ENCODE measurements around the gene FAF2. TPM values are rescaled to one million over a fixed set of nuclear protein-coding genes. Genes with fewer than 3 reads are reported as not detected.
A peak's percentile ranks its signal among the peaks of the same experiment; 100 is the strongest.

The FAF2 gene
- total RNA-seq, 1 experiment from 2014 or later: 32.9 TPM

- TF ChIP-seq ZNF219 (CRISPR knock-in tag; IDR thresholded peaks at IDR 0.05; ENCODE audit: borderline replicate concordance) (no peak), PRDM15 (CRISPR knock-in tag; IDR thresholded peaks at IDR 0.05) (peak; percentile 50; the same call in 1 of the 2 replicates), SMAD4 (CRISPR knock-in tag; IDR thresholded peaks at IDR 0.05) (no peak), E2F5 (CRISPR knock-in tag; IDR thresholded peaks at IDR 0.05) (peak; percentile 85), HMGA2 (CRISPR knock-in tag; IDR thresholded peaks at IDR 0.05) (no peak), NR2C2 (CRISPR knock-in tag; IDR thresholded peaks at IDR 0.05) (no peak), ZMAT4 (CRISPR knock-in tag; IDR thresholded peaks at IDR 0.05) (no peak), SMAD3 (CRISPR knock-in tag; IDR thresholded peaks at IDR 0.05; ENCODE audit: borderline replicate concordance) (no peak), ZBTB21 (CRISPR knock-in tag; IDR thresholded peaks at IDR 0.05; ENCODE audit: borderline replicate concordance) (no peak), ZNF281 (CRISPR knock-in tag; IDR thresholded peaks at IDR 0.05) (no peak), ZNF121 (CRISPR knock-in tag; IDR thresholded peaks at IDR 0.05) (no peak), ZSCAN18 (CRISPR knock-in tag; IDR thresholded peaks at IDR 0.05) (no peak), STAT6 (CRISPR knock-in tag; conservative IDR thresholded peaks at IDR 0.05; ENCODE audit: low read depth) (no peak), CTCF (IDR thresholded peaks at IDR 0.05) (no peak), ZNF416 (CRISPR knock-in tag; IDR thresholded peaks at IDR 0.05) (no peak; the same call in 1 of the 2 replicates), KAT7 (CRISPR knock-in tag; IDR thresholded peaks at IDR 0.05; ENCODE audit: borderline replicate concordance) (peak; percentile 98), JAZF1 (CRISPR knock-in tag; IDR thresholded peaks at IDR 0.05) (no peak), FOXK1 (CRISPR knock-in tag; IDR thresholded peaks at IDR 0.05) (peak; percentile 52; the same call in 1 of the 2 replicates), IRF1 (CRISPR knock-in tag; IDR thresholded peaks at IDR 0.05) (no peak), MLX (CRISPR knock-in tag; IDR thresholded peaks at IDR 0.05) (no peak), OVOL2 (CRISPR knock-in tag; IDR thresholded peaks at IDR 0.05; ENCODE audit: borderline replicate concordance) (no peak), MAX (CRISPR knock-in tag; IDR thresholded peaks at IDR 0.05) (peak; percentile 89)
Observed at GRCh38 chr5:176415952-176416924, 31.9 kb upstream of the FAF2 start, which contains the start of gene CLTB (continued).
